Measurements from ENCODE around the gene PUS7.
"Not testable (repeated sequence)": the region's sequence is repeated elsewhere in the genome, so short reads cannot be mapped to it uniquely, and the experiment has no call there.

The PUS7 gene

DNA sequence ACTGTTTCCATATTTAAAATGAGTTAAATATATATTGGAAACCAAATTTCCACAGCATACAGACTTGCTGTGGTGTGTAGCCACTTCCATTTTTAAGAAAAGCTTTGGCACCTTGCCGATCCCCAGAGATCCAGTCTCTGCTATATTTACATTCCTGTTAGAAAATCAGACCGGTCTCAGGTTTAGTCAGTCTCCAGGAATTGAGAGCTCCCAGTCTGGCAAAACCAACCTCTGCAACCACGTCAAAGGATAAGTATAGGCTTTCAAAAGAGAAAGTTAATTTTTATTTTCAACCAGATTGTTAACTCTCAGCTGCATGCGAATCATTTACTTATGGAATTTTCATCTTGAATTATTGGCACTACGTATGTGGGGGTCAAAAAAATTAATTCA, 28.2 kb downstream of the PUS7 start:
- ATAC-seq, result no peak

DNA sequence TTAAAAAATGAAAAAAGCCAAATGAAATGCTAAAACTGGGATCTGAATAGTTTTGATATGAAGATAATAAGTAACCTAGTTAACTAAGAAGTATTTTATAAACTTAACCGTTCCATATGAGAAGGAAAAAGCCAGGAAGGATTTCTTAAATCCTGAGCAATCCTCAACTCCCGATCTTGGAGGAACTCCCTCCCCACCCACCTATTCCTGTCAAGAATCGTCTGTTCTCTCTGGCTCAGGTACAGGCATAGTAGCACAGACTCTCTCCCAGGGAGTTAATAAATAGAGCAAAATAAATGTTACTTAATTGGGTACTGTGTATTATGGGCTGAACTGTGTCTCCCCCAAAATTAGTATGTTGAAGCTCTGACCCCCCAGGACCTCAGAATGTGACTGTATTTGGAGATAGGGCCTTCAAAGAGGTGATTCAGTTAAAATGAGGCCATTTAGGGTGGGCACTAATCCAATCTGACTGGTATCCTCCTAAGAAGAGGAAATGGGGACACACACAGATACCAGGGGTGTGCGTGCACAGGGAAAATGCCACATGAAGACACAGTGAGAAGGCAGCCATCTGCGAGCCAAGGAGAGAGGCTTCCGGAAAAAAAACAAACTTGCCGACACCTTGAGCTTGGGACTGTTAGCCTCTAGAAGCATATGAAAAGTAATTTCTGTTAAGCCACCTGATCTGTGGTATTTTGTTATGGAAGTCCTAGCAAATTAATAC, 28.7 kb downstream of the PUS7 start:
- ATAC-seq, result no peak

DNA sequence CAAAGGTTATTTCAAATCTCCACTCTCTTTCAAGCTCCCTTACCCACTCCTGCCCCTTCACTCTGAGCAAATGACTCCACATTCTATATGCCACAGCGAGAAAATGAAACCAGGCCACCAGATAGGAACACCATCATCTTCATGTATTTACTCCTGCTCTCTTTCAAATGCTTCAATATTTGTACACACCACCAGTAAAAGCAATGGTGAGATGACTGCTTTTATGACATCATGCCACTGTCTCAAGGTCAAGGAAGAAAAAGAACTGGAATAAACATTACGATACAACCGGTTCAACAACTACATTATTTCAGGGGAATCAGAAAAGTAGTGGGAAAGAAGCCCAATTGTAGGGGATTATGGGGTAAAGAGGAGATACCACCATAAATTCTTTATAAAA, 32.7 kb downstream of the PUS7 start:
- ATAC-seq, result no peak

DNA sequence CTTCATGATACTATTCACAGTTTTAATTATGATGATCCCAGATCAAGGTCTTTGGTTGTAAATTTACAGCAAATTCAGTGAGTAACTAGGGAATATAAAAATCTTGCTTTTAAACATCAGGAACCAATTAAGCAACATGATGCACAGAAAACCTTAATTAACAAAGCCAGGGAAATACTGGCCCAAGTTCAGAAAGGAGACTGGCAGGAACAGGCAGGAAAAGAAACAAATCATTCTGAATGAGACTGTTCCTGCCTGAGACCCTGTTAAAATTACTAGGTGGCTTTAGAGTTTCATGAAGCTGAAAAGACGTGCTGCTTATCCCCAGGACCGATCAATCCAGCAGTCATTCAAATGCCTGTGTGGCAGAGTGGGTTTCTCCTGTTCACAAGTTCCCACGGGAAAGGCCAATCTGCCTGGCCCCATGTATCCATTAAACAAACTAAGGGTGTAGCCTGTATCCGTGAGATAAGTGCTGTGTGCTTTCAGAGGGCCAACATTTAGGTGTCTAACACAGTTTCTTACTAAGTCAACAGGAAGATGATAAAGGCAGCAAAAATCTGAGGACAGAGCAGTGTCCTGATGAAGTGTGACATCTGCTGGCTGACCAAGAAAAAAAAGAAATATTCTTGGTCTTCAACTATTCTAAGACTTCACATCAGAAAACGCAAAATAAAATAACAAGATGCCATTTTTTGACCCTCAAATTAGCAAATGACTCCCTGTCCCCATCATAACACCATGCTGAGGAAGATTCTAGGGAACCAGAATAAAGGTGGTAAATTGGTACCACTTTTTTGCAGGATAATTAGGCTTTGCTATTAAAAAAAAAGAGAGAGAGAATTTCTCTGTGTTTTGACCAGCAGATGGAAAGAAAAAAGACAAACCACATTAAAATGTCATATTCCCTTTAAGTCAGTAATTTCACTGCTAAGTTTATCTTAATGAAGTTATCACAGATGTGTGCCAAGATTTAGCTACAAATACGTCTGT, 34.2 kb downstream of the PUS7 start:
- ATAC-seq, result peak in 1 of 2 donors; percentile 30

DNA sequence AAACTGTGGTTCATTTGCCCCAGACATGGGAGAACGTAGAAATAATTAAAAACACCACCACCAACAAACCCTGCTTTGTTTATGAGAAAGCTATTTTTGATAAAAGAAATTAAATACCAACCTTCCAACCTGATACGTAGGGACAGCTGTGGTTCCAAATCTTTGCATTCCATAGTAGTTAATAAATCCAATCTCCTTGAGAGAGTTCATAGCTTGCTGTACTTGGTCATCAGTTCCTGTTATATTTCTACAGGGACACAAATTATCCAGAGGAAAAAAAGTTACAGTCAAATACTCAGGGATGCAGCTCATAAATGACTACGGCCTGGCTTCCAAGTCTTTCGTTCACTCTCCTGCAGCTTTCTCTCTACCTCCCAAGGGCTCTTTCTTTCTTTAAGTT, 41.1 kb downstream of the PUS7 start:
- no peak for ATAC-seq

DNA sequence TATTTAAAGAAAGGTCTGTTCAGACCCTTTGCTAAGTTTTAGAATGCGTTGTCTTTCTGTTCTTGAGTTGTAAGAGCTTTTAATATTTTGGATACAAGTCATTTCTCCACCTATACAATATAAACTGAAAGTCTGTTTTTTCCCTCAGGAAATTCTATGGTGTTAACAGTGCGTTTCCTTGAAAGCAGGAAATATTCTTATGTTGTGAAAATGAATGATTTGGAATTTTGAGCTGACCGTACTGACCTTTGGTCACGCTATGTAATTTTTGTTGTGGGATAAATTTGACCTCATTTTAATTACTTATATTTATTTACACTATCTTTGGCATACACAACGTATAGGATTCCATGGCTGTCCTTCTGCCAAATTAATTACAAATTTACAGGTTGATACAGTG, 43.5 kb downstream of the PUS7 start:
- no peak for ATAC-seq

DNA sequence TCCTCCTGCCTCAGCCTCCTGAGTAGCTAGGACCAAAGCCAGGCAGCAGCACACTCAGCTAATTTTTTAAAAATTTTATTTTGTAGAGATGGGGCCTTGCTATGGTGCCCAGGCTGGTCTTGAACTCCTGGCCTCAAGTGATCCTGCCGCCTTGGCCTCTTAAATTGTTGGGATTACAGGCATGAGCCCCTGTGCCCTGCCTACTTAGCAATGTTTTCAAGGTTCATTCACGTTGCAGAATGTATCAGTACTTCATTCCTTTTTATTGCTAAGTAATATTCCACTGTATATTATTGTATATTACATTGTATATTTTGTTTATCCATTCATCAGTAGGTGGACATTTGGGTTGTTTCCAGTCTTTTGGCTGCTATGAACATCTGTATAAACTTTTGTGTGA, 44.2 kb downstream of the PUS7 start:
- no peak for ATAC-seq

DNA sequence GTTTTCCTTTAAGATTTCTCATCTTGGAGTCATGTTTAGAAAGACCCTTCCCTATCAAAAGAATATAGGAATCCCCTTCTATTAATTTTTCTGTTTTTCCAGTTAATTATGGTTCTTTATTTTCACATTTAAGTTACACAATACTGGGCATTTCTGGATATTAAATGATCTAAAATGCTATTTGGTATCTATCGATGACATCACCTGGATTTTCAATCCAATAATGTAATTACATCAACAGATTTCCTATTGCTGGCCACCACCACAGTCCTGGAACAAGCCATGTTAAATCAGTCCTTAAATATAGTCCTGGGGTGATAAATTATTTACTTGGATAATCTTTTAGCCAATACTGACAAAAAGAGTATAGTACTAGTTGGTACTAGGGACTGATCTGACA, 48.0 kb downstream of the PUS7 start:
- no peak for ATAC-seq

DNA sequence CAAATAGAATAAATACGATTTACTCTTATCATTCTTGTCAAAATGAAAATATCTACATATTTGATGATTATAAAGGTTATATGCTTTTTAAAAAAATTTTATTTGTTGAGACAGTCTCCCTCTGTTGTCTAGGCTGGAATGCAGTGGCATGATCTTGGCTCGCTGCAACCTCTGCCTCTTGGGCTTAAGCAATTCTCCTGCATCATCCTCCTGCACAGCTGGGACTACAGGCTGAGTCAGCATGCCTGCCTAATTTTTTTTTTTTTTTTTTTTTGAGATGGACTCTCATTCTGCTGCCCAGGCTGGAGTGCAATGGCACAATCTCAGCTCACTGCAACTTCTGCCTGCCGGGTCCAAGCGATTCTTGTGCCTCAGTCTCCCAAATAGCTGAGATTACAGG, 48.9 kb downstream of the PUS7 start:
- no peak for ATAC-seq

DNA sequence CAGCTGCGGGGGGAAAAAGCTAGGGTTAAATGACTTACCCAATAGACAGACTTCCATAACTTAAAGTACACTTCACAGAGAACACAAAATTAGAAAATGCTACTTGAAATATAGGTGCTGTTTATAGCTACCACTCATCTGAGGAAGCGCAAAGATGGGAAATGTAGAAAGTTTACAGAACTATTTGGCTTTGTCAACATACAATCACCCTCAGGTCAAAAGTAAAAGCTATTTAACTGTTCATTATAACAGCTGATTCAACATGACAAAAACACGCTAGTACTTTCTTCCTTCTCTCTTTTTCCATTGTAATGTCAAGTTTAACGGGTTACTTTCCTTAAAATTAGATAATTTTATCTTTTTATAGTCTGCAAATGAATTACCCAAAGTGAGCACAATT, 51.2 kb downstream of the PUS7 start:
- no peak for ATAC-seq

DNA sequence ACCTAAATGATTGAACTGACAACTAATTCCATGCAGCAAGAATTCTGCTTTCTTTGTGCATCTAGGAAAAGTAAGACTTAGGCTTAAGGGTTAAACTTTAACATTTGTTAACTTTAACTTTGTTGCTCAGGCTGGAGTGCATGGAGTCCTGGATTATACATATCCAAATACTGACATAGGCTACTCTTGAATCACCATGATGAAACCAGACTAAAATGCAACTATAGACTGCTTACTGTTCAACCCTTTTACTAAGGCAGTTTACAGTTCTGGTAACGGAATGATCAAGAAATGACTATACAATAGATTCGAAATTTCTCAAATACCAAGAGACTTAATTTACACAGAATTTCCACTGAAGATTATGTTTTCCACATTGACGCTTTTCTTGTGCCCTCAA, 52.0 kb downstream of the PUS7 start:
- no peak for ATAC-seq

DNA sequence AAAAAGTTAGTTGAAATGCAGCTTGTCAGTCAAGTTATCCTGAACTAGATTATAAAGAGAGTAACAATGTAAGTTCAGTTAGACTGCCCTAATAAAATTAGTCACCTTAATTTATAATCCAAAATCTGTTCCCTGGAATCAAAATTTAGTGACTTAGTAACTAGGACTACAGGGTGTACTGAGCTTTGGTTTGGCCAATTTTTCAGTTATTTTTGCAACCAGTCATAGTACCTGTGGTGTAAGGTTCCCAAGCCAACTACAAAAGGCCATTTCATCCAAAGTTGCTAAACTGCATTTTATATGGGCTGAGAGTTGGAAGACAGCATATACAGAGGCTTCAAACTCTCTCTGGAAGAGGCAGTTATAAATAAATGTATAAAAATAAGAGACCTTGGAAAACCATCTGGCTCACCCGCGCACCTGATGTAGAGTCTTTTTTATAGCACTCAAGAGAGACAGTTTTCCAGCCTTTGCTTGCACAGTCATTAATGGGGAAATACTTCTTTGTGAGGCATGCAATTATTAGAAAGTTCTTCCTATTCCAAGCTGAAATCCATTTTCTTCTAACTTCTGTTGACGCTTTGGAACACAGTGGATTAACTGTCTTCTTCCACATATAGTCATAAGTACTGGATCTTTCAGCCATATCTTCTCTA, 59.2 kb downstream of the PUS7 start:
- ATAC-seq, result no peak

DNA sequence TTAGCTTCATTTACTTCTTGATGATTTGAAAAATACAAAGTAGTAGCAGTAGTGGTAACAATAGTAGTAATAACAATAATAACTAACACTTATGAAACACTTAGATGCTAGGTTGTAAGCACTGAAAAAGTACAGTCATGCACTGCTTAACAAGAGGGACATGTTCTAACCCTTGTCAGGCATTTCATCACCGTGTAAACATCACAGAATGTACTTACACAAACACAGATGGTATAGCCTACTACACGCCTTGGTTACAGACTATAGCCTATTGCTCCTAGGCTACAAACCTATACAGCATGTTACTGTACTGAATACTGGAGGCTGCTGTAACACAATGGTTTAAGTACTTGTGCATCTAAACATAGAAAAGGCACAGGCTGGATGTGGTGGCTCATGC, 60.6 kb downstream of the PUS7 start:
- ATAC-seq, result no peak

DNA sequence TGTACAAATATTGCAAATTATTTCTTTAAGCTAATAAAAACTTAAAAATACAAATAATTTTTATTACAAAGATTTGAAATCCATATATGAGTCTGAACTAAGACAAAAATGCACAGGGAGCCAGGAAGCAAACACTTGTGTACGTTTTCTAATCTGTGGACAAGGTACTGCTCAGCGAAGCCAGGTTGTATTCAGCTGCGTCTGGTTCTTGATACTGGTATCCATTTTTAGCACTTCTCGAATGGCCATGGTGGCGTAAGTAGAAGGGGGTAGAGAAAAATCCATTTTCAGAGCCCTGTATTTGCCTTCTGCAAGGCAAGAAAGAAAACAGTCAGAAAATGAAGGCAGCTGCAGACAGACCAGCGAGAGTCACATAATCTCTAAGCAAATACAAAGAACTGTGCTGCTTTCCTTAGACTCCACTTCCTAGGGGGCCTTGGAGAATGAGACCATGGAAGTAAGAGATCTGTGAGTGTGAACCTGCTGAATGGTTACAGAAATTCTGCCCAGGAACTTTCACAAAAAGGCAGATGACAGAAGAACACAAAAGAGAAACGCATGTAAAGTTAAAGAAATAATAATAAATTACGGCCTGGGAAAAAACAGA, 64.3 kb downstream of the PUS7 start:
- ATAC-seq, result no peak

DNA sequence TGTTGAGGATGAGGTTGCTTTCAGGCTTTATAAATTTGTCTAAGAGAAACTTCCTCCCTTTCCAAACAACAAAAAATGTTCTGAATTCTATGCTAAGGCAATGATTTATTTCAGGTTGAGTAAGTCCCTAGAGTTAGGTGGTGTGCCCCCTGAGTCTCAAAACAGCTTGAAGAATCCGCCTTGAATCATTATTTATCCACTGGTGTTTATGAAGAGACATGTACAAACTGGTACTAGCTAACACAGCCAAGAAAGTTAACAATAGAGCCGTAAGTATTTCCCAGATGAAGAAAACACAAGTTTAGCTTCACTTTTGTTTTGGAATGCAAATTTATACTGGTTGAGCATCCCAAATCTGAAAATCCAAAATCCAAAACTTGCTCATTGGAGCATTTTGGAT, 67.2 kb downstream of the PUS7 start:
- no peak for ATAC-seq

DNA sequence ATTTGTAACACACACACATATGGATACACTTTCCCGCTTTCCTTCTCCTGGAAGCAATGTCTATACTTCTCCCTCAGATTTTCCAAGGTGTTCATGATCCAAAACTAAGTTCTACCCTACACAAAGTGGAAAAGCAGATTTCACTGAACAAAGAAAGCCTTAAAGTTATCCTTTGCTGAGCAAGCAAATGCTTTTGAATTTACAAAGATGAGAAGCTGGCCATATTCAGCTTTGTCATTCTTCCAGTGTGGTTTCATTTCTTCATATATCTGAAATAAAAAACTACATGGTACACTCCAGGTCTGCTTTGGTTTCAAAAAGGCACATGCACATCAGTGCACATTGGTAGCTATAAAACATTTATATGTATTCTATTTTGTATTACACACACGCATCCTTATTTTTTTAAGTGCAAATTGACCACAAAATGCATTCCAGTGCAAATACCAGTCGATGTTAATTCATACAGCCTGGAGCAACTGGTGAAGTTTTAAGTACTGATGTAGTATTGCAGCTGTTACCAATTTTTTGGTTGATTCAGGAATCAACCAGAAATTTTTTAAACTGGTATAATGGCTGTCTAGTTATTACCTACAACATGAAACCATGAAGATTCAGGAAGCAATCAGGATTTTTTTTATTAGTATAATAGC, 67.8 kb downstream of the PUS7 start:
- ATAC-seq, result no peak

DNA sequence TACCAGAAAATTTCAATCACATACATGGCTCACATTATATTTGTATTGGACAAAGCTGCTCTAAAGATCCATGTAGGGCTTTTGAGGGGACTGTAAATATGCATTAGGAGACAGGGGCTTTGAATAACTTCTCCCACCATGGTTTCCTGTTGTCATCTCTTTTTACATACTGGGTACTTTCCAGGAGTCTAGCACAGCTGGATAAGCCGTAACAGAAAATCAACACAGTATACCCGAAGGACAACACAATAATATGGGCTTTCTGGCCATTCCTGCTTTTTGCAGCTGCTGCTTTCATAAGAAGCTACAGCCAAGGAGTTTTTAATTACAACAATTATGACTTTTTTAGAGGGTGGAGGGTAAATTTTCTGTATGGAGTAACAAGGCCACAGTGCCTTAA, 70.0 kb downstream of the PUS7 start:
- no peak for ATAC-seq

DNA sequence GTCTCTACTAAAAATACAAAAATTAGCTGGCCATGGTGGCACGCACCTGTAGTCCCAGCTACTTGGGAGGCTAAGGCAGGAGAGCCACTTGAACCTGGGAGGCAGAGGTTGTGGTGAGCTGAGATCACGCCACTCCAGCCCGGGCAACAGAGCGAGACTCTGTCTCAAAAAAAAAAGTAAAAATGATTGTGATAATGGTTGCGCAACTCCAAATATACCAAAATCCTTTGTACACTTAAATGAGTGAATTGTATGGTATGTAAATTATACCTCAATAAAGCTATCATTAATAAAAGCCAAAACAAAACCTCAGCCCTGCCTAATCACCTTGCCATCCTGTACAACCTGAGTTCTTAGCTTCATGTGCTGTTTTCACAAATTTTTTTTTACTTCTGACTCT, 71.2 kb downstream of the PUS7 start:
- not testable (repeated sequence) for ATAC-seq

DNA sequence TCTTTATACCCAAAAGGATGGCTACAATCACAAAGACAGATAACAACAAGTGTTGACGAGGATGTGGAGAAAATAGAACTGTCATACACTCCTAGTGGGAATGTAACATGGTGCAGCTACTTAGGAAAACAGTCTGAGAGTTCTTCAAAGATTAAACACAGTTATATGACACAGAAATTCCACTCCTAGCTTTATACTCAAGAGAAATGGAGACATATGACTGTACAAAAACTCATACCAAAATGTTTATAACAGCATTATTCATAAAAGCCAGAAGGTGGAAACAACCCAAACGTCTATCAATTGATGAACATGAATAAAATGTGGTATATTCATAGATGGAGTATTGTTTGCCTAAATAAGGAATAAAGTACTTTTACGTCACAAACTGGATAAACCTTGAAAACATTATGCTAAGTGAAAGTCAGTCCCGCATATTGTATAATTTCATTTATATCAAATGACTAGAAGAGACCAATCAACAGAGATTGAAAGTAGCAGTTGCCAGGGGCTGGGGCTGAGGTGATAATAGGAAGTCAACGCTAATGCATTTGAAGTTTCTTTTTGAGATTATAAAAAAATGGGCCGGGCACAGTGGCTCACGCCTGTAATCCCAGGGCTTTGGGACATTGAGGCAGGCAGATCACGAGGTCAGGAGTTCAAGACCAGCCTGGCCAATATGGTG, 71.8 kb downstream of the PUS7 start:
- ATAC-seq, result peak; percentile 70 to 76

DNA sequence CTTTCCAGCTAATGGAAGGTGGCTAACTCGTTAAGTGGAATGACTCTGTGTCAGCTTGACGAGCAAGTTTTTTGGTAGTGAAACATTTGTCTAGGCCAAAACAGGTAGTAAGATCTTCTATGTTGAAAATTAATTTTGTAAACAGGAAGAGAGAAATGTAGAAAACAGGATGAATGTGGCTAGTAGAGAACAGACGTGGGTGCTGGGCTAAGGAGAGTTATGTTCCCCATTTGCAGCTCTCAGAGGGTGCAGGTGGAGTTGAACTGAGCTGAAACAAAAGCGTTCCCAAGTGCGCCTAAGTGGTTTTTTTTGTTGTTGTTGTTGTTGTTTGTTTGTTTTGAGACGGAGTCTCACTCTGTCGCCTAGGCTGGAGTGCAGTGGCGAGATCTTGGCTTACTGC, 73.9 kb downstream of the PUS7 start:
- peak in 1 of 2 donors; percentile 25 for ATAC-seq

DNA sequence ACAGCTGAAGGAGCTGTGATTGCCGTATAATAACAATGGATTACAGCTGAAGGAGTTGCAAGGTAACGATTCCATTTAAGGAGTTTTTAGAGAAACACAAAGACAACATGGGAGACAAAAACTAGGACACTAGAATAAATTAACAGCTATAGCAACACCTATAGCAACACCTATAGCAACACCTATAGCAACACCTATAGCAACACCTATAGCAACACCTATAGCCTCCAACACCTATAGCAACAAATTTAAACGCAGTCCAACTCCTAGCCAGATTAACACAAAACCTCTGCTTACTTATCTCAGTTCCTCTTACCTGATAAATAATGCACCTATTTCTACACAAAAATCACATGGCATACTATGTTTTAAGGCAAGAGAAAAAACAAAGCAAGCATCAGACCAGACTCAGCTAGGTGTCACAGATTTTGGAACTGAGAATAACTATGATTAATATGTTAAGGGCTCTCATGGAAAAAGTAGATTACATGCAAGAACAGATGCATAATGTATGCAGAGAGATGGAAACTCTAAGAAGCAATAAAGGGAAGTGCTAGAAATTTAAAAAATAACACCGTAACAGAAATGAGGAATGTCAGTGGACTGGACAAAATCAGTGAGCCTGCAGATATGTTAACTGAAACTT, 77.6 kb downstream of the PUS7 start:
- peak; percentile 53 to 59 for ATAC-seq
